HEK293 (cell line): ENCODE data around the gene CLDND1.

Source experiments
- CTCF ChIA-PET: fragments of 350-600 bp; formaldehyde crosslinking; extraction: SDS; loops from one replicate; lab custom pipeline; 2021; ENCODE audit warnings: antibody characterized with exemption; lab: Yijun Ruan, JAX
- POLR2A ChIA-PET: fragments of 300-600 bp; formaldehyde crosslinking; extraction: SDS; loops from one replicate; lab custom pipeline; 2020; ENCODE audit warnings: antibody characterized with exemption, inconsistent platforms; lab: Yijun Ruan, JAX
- H3K27ac ChIP-seq: fragments of 200-500 bp; sonication (Bioruptor generic); 2 replicates; pipeline ENCODE4 v1.5.1; 2014; ENCODE audit warnings: low read depth, low read length, control low read depth, inconsistent platforms; ENCODE audit errors: extremely low read depth
- H3K36me3 ChIP-seq, 2 experiments: fragments of 200-500 bp in 1 of 2; sonication (Bioruptor generic) in 1 of 2; 1 replicate in 1 of 2; 2 replicates in 1 of 2; pipeline ENCODE4 v1.5.1; 2014 to 2017; ENCODE audit warnings: inconsistent platforms in 2 of 2, low read length in 2 of 2; ENCODE audit not compliant: control insufficient read depth in 2 of 2, insufficient read depth in 1 of 2
- H3K4me1 ChIP-seq: fragments of 200-500 bp; sonication (Bioruptor generic); 2 replicates; pipeline ENCODE4 v1.5.1; 2014; ENCODE audit warnings: mild to moderate bottlenecking, low read length, inconsistent platforms; ENCODE audit not compliant: control insufficient read depth, insufficient read depth
- H3K4me3 ChIP-seq: 2 replicates; pipeline ENCODE4 v1.5.1; 2011; ENCODE audit warnings: low read depth, mild to moderate bottlenecking, control low read depth, low read length, moderate library complexity
- H3K9me3 ChIP-seq: fragments of 200-500 bp; sonication (Bioruptor generic); 2 replicates; pipeline ENCODE4 v1.5.1; 2014; ENCODE audit warnings: low read depth, low read length, inconsistent platforms; ENCODE audit not compliant: control insufficient read depth, insufficient read depth
- GLI4 ChIP-seq: fragments of 450-650 bp; formaldehyde crosslinking; IDR thresholded peaks from 2 replicates; pipeline ENCODE4 v1.5.1; 2016; ENCODE audit warnings: missing biosample characterization, missing genetic modification characterization
- KLF9 ChIP-seq: fragments of 450-650 bp; formaldehyde crosslinking; IDR thresholded peaks from 2 replicates; pipeline ENCODE4 v1.5.1; 2016; ENCODE audit warnings: missing biosample characterization, missing genetic modification characterization, low read depth
- PRDM2 ChIP-seq: fragments of 450-650 bp; formaldehyde crosslinking; IDR thresholded peaks from 2 replicates; pipeline ENCODE4 v1.5.1; 2016; ENCODE audit warnings: missing biosample characterization, missing genetic modification characterization, borderline replicate concordance
- SP2 ChIP-seq: fragments of 450-650 bp; formaldehyde crosslinking; IDR thresholded peaks from 2 replicates; pipeline ENCODE4 v1.5.1; 2016; ENCODE audit warnings: missing biosample characterization, missing genetic modification characterization
- ZFP37 ChIP-seq: fragments of 450-650 bp; formaldehyde crosslinking; IDR thresholded peaks from 2 replicates; pipeline ENCODE4 v1.5.1; 2016; ENCODE audit warnings: missing biosample characterization, missing genetic modification characterization
- ZNF155 ChIP-seq: fragments of 450-650 bp; formaldehyde crosslinking; IDR thresholded peaks from 2 replicates; pipeline ENCODE4 v1.5.1; 2016; ENCODE audit warnings: missing biosample characterization, missing genetic modification characterization
- ZNF211 ChIP-seq: fragments of 450-650 bp; formaldehyde crosslinking; IDR thresholded peaks from 2 replicates; pipeline ENCODE4 v1.5.1; 2016; ENCODE audit warnings: low read depth, missing biosample characterization, missing genetic modification characterization
- ZNF341 ChIP-seq: fragments of 450-650 bp; formaldehyde crosslinking; IDR thresholded peaks from 2 replicates; pipeline ENCODE4; 2016; ENCODE audit warnings: low read depth, missing biosample characterization, missing genetic modification characterization
- ZNF37A ChIP-seq: fragments of 450-650 bp; IDR thresholded peaks from 2 replicates; pipeline ENCODE4 v1.5.1; 2018; ENCODE audit warnings: missing biosample characterization, missing genetic modification characterization
- ZNF426 ChIP-seq: fragments of 450-650 bp; formaldehyde crosslinking; IDR thresholded peaks from 2 replicates; pipeline ENCODE4 v1.5.1; 2017; ENCODE audit warnings: missing biosample characterization, missing genetic modification characterization, mild to moderate bottlenecking, inconsistent platforms, moderate library complexity
- ZNF549 ChIP-seq: fragments of 450-650 bp; IDR thresholded peaks from 2 replicates; pipeline ENCODE4 v1.5.1; 2018; ENCODE audit warnings: missing biosample characterization, missing genetic modification characterization, mild to moderate bottlenecking, inconsistent platforms, moderate library complexity
- ZNF555 ChIP-seq: fragments of 450-650 bp; formaldehyde crosslinking; conservative IDR thresholded peaks from 2 replicates; pipeline ENCODE4 v1.5.1; 2017; ENCODE audit warnings: missing biosample characterization, mild to moderate bottlenecking, missing genetic modification characterization, inconsistent platforms
- ZNF629 ChIP-seq: fragments of 450-650 bp; formaldehyde crosslinking; IDR thresholded peaks from 2 replicates; pipeline ENCODE4 v1.5.1; 2017; ENCODE audit warnings: missing biosample characterization, missing genetic modification characterization
- ZNF664 ChIP-seq: fragments of 450-650 bp; formaldehyde crosslinking; IDR thresholded peaks from 2 replicates; pipeline ENCODE4 v1.5.1; 2016; ENCODE audit warnings: missing biosample characterization, missing genetic modification characterization
- ZNF76 ChIP-seq: fragments of 450-650 bp; formaldehyde crosslinking; IDR thresholded peaks from 2 replicates; pipeline ENCODE4; 2016; ENCODE audit warnings: low read depth, missing biosample characterization, missing genetic modification characterization, borderline replicate concordance
- TF ChIP-seq, protein P1 (sequence below): fragments of 450-650 bp; formaldehyde crosslinking; IDR thresholded peaks from 2 replicates; pipeline ENCODE4 v1.5.1; 2016; ENCODE audit warnings: missing biosample characterization, missing genetic modification characterization

The CLDND1 gene

DNA sequence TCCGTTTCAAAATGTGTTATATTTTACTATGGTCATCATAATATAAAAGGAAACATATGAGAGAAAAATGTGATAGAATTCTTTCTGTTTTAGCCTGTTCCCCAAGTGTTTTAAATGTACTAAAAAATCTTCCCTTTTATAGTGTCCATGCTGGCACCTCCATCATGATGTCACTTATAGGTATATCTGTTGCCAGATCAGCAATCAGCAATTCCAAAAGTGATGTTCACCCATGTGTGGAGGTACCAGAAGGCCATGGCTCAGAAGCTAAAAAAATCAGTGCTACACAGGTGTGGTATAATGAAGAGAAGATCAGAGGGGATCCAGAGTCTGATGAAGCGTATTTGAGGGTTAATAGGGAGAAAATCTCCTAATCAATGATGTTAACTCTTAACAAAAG lies 8.0 kb upstream of the CLDND1 start:
- no peaks in the 10 kb centered on the region for H3K9me3 ChIP-seq
- H3K4me3 ChIP-seq = no peak overlapping the region
- TF ChIP-seq, protein P1, sequence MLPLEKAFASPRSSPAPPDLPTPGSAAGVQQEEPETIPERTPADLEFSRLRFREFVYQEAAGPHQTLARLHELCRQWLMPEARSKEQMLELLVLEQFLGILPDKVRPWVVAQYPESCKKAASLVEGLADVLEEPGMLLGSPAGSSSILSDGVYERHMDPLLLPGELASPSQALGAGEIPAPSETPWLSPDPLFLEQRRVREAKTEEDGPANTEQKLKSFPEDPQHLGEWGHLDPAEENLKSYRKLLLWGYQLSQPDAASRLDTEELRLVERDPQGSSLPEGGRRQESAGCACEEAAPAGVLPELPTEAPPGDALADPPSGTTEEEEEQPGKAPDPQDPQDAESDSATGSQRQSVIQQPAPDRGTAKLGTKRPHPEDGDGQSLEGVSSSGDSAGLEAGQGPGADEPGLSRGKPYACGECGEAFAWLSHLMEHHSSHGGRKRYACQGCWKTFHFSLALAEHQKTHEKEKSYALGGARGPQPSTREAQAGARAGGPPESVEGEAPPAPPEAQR (tag by site-specific recombination) = no peak
- no peaks in the 10 kb centered on the region for H3K4me1 ChIP-seq
- ChIA-PET CTCF (no interaction called here), POLR2A (no interaction called here)
- no peaks in the 10 kb centered on the region for H3K36me3 ChIP-seq
- H3K27ac ChIP-seq = no peak overlapping the region

DNA sequence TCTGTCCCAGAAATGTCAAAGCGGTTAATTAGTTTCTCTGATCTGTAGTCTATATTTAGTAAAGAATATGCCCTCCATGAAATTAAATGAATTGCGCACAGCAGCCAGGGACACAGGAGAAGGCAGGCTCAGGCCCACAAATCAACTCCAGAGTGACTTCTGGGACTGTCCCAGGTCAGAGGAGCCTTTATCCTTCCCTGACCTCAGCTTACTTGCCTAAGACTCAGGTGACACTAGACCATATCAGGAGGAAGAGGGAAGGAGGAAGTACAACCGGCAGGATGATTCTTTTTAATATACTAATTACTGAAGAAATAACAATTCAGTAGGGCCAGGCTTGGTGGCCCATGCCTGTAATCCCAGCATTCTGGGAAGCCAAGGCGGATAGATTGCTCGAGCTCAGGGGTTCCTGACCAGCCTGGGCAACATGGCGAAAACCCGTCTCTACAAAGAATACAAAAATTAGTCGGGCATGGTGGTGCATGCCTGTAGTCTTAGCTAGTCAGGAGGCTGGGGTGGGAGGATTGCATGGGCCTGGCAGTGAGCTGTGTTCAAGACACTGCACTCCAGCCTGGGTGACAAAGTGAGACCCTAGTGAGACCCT lies 7.3 kb upstream of the CLDND1 start:
- H3K4me1 ChIP-seq = no peaks in the 10 kb centered on the region
- POLR2A ChIA-PET = no interaction called here
- TF ChIP-seq ZNF426 (no peak), ZNF555 (tag by site-specific recombination) (no peak), PRDM2 (tag by site-specific recombination) (no peak), GLI4 (tag by site-specific recombination) (no peak), ZNF155 (tag by site-specific recombination) (no peak), SP2 (tag by site-specific recombination) (no peak), KLF9 (tag by site-specific recombination) (no peak), ZNF664 (tag by site-specific recombination) (no peak), ZNF629 (tag by site-specific recombination) (no peak), ZNF76 (tag by site-specific recombination) (no peak), ZNF37A (tag by site-specific recombination) (no peak), ZNF211 (tag by site-specific recombination) (no peak), ZFP37 (tag by site-specific recombination) (no peak), ZNF549 (tag by site-specific recombination) (no peak), ZNF341 (tag by site-specific recombination) (no peak)
- TF ChIP-seq, all 188 proteins: peak for 0
- H3K36me3 ChIP-seq = no peaks in the 10 kb centered on the region
- no peaks in the 10 kb centered on the region for H3K9me3 ChIP-seq
- no peak overlapping the region for H3K27ac ChIP-seq
- no peak overlapping the region for H3K4me3 ChIP-seq
- CTCF ChIA-PET = no interaction called here
